Panc1 (cell line): ENCODE measurements around the gene CCHCR1.

ENCODE experiments used
- CTCF ChIP-seq: fragments of 450-650 bp; IDR thresholded peaks from 2 replicates; pipeline ENCODE4 v1.5.1; 2017; ENCODE audit warnings: mild to moderate bottlenecking
- REST ChIP-seq, 2 experiments: IDR thresholded peaks; 2 replicates each; pipeline ENCODE4 v1.6.1; 2011 to 2012; ENCODE audit warnings: low read depth in 2 of 2, control low read depth in 1 of 2, low read length in 1 of 2, mild to moderate bottlenecking in 1 of 2, moderate library complexity in 1 of 2; ENCODE audit not compliant: insufficient read depth in 1 of 2

GRCh38 chr6:31170987-31171671 is 13.5 kb upstream of the CCHCR1 start:
- TF ChIP-seq CTCF (no peak), REST (IDR thresholded peaks at IDR 0.05; ENCODE audit: insufficient read depth in 1 of 2, low read depth in 2 of 2, low read length in 1 of 2) (no peak)
